ENCODE results near the gene SUPT5H. TPM values are rescaled to one million over a fixed set of nuclear protein-coding genes. Genes with fewer than 3 reads are reported as not detected.

Gene SUPT5H
- total and polyA plus RNA-seq, 8 donors = 61.7 to 127 (median 109) TPM

DNA sequence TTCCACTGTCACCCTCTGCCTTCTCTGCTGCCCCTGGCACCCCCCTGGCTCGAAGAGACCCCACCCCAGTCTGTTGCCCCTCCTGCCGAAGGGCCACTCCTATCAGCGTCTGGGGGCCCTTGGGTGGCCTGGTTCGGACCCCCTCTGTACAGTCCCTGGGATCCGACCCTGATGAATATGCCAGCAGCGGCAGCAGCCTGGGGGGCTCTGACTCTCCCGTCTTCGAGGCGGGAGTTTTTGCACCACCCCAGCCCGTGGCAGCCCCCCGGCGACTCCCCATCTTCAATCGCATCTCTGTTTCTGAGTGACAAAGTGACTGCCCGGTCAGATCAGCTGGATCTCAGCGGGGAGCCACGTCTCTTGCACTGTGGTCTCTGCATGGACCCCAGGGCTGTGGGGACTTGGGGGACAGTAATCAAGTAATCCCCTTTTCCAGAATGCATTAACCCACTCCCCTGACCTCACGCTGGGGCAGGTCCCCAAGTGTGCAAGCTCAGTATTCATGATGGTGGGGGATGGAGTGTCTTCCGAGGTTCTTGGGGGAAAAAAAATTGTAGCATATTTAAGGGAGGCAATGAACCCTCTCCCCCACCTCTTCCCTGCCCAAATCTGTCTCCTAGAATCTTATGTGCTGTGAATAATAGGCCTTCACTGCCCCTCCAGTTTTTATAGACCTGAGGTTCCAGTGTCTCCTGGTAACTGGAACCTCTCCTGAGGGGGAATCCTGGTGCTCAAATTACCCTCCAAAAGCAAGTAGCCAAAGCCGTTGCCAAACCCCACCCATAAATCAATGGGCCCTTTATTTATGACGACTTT is 36.8 kb upstream of the SUPT5H start:
- peaks cover 15 to 23% (median 20%) of the 10 kb centered on the region in 4 donors for H3K36me3 ChIP-seq
- H3K4me1 ChIP-seq = peaks cover 38 to 74% (median 56%) of the 10 kb centered on the region in 4 donors
- intact Hi-C loops (cut with DNase I; ENCODE audit: low total_unique reads) = no loop called here
- no peaks in the 10 kb centered on the region for H3K27me3 ChIP-seq
- peak overlapping the region; percentile 98 to 100 (median 99) for H3K27ac ChIP-seq
- WGBS, 5 donors = 4 to 20% (median 6%) methylated on average over 19 to 20 of the region's 20 CpGs
- H3K9me3 ChIP-seq = no peaks in the 10 kb centered on the region
- H3K4me3 ChIP-seq = peak overlapping the region; percentile 91 to 95 (median 93)
- TF ChIP-seq EP300 (IDR thresholded peaks at IDR 0.05) = no peak
- TF ChIP-seq, protein P1, sequence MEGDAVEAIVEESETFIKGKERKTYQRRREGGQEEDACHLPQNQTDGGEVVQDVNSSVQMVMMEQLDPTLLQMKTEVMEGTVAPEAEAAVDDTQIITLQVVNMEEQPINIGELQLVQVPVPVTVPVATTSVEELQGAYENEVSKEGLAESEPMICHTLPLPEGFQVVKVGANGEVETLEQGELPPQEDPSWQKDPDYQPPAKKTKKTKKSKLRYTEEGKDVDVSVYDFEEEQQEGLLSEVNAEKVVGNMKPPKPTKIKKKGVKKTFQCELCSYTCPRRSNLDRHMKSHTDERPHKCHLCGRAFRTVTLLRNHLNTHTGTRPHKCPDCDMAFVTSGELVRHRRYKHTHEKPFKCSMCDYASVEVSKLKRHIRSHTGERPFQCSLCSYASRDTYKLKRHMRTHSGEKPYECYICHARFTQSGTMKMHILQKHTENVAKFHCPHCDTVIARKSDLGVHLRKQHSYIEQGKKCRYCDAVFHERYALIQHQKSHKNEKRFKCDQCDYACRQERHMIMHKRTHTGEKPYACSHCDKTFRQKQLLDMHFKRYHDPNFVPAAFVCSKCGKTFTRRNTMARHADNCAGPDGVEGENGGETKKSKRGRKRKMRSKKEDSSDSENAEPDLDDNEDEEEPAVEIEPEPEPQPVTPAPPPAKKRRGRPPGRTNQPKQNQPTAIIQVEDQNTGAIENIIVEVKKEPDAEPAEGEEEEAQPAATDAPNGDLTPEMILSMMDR (IDR thresholded peaks at IDR 0.05) = peak in 1 of 7 experiments; percentile 10
- peak; percentile 0 to 90 (median 86) for TF ChIP-seq POLR2AphosphoS5 (IDR thresholded peaks at IDR 0.05)
- peak in 1 of 4 donors; percentile 47 for TF ChIP-seq POLR2A (IDR thresholded peaks at IDR 0.05)
- peak in 1 of 2 donors; percentile 73 for DNase-seq

DNA sequence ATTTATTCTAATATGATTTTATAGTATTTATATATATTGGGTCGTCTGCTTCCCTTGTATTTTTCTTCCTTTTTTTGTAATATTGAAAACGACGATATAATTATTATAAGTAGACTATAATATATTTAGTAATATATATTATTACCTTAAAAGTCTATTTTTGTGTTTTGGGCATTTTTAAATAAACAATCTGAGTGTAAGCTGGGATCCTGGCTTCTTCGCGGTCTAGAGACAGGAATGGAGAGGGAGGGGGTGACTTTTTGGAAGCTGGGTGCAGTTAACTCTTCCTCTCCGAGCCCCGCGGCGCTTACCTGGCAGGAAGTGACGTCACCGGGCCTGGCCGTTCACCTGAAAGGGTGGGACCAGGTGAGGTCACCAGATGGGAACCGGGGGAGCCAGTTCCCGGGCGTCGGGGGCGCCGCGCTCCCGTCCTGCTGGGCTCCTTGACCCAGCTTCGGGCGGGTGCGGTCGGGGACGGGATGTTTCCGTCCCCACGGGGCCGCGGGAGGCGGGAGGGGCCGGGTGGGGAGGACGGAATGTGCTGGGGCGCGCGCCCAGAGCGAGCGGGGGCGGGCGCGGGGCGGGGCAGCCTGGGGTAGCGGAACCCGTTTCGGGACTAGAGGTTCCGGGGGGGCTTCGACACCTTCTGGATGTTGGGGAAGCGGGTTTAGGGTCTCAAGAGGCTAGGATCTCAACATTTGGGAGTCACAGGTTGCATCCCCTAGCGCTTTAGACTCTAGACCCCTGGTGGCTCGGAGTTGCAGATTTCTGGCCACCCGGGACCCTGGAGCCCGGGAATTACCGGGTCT is 36.0 kb upstream of the SUPT5H start:
- DNase-seq = peak; percentile 97

DNA sequence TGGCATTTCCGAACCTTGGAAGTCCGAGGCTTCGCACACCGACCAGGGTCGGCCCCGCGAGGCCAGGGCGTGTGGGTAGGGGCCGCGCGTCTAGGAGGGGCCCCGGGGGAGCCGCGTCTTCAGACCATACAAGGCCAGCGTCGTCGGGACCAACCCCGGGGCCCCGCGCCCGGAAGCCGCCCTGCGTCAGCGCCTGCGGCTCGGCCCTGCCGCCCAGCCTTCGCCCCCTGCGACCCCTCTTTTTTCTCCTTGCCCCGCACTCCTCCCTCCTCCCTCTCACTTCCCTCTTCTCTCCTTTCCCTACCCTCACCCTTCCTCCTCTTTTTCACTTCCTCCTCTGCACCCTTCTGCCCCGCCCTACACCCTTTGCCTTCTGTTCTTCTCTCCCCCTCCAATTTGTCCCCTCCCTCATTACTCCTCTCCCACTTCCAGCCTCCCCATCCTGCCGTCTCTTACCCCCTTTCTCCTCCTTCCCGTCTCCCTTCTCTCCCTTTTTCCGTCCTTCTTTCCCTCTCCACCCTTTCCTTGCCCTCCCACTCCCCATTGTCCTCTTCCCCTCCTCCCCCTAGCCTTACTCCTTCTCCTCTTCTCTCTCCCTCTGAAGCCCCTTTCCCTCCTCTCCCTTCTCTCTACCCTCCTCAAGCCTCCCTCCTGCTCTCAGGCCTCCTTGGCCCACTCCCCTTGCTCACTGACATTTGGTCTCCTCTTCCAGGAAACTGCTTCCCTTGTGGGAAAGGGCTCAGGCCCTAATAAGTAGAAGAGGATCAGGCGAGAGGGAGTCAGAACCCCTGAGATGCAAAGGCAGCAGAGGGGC is 35.2 kb upstream of the SUPT5H start:
- intact Hi-C loops (cut with DNase I; ENCODE audit: low total_unique reads) = no loop called here
- peak overlapping the region; percentile 91 to 95 (median 93) for H3K4me3 ChIP-seq
- H3K9me3 ChIP-seq = no peaks in the 10 kb centered on the region
- peaks cover 15 to 23% (median 20%) of the 10 kb centered on the region in 4 donors for H3K36me3 ChIP-seq
- peak; percentile 76 to 94 for DNase-seq
- H3K27ac ChIP-seq = peak overlapping the region; percentile 92 to 100 (median 98)
- 1 to 2% (median 2%) methylated on average over 31 to 35 of the region's 35 CpGs for WGBS, 5 donors
- peak in 3 of 4 donors; percentile 33 to 97 (median 84) for TF ChIP-seq POLR2A (IDR thresholded peaks at IDR 0.05)
- TF ChIP-seq, protein P1 (IDR thresholded peaks at IDR 0.05) = no peak
- TF ChIP-seq EP300 (IDR thresholded peaks at IDR 0.05) = no peak
- TF ChIP-seq POLR2AphosphoS5 (IDR thresholded peaks at IDR 0.05) = peak; percentile 57 to 97 (median 94)
- H3K4me1 ChIP-seq = peaks cover 28 to 77% (median 59%) of the 10 kb centered on the region in 4 donors
- H3K27me3 ChIP-seq = no peaks in the 10 kb centered on the region

More for the DNA sequence above, 36.0 kb upstream of the SUPT5H start:
- H3K4me3 ChIP-seq = peak overlapping the region; percentile 91 to 95 (median 93)
- H3K27me3 ChIP-seq = no peaks in the 10 kb centered on the region
- intact Hi-C loops (cut with DNase I; ENCODE audit: low total_unique reads) = no loop called here
- peak; percentile 80 for TF ChIP-seq EP300 (IDR thresholded peaks at IDR 0.05)
- TF ChIP-seq, protein P1 (IDR thresholded peaks at IDR 0.05) = peak in 1 of 7 experiments; percentile 6
- peak in 1 of 4 donors; percentile 71 for TF ChIP-seq POLR2A (IDR thresholded peaks at IDR 0.05)
- TF ChIP-seq POLR2AphosphoS5 (IDR thresholded peaks at IDR 0.05) = peak; percentile 91 to 99 (median 97)
- H3K27ac ChIP-seq = peak overlapping the region; percentile 98 to 100 (median 99)
- H3K9me3 ChIP-seq = no peaks in the 10 kb centered on the region
- H3K4me1 ChIP-seq = peaks cover 34 to 77% (median 59%) of the 10 kb centered on the region in 4 donors
- 1% methylated on average over 41 to 52 of the region's 52 CpGs for WGBS, 5 donors
- H3K36me3 ChIP-seq = peaks cover 15 to 23% (median 20%) of the 10 kb centered on the region in 4 donors
